WERI-Rb-1 (cell line): ENCODE measurements around the gene TACC3.
A peak's percentile ranks its signal among the peaks of the same experiment; 100 is the strongest.

Experiments used
- DNase-seq: peaks from one replicate; pipeline ENCODE4 v3.0.0-alpha.2; 2020
- H3K27ac ChIP-seq: fragments of 250-450 bp; sonication (Bioruptor Pico); 2 replicates; pipeline ENCODE4 v1.5.1; 2020; ENCODE audit warnings: mild to moderate bottlenecking, moderate library complexity
- H3K27me3 ChIP-seq: fragments of 250-450 bp; sonication (Bioruptor Pico); 2 replicates; pipeline ENCODE4 v1.5.1; 2021; ENCODE audit warnings: mild to moderate bottlenecking, low read depth, moderate library complexity; ENCODE audit not compliant: insufficient read depth, severe bottlenecking
- H3K36me3 ChIP-seq: fragments of 250-450 bp; sonication (Bioruptor Pico); 2 replicates; pipeline ENCODE4 v1.5.1; 2020; ENCODE audit warnings: mild to moderate bottlenecking, moderate library complexity
- H3K4me3 ChIP-seq: 2 replicates; pipeline ENCODE4 v1.5.1; 2011; ENCODE audit warnings: low read depth, mild to moderate bottlenecking, control low read depth, low read length
- H3K9me3 ChIP-seq: fragments of 250-450 bp; sonication (Bioruptor Pico); 2 replicates; pipeline ENCODE4 v1.5.1; 2021; ENCODE audit warnings: mild to moderate bottlenecking, moderate library complexity; ENCODE audit not compliant: severe bottlenecking
- TF ChIP-seq, protein P1 (sequence below): IDR thresholded peaks from 2 replicates; pipeline ENCODE4 v1.5.1; 2011; ENCODE audit warnings: low read depth, mild to moderate bottlenecking, control low read depth, inconsistent platforms, low read length

The TACC3 gene

DNA sequence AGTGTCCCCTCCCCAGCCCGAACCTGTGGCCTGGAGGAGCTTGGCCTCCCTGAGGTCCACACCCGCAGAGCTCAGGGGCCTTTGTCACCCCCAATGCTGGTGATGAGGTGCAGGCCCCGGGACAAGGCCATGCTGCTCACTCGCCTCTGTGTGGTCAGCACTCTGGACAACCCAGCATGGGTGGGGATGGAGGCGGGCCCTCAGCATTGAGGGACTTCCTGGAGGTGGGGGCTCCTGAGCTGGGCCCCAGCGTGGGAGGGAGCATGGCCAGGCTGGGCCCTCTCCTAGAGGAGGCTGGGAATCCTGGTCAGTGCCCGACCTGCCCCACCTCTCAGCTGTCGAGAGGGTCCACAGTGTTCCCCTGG, 30.6 kb downstream of the TACC3 start:
- Histone ChIP-seq H3K27ac (no peak overlapping the region), H3K4me3 (no peak overlapping the region), H3K36me3 (no peaks in the 10 kb centered on the region), H3K27me3 (no peaks in the 10 kb centered on the region), H3K9me3 (peaks cover 3% of the 10 kb centered on the region)
- TF ChIP-seq, protein P1, sequence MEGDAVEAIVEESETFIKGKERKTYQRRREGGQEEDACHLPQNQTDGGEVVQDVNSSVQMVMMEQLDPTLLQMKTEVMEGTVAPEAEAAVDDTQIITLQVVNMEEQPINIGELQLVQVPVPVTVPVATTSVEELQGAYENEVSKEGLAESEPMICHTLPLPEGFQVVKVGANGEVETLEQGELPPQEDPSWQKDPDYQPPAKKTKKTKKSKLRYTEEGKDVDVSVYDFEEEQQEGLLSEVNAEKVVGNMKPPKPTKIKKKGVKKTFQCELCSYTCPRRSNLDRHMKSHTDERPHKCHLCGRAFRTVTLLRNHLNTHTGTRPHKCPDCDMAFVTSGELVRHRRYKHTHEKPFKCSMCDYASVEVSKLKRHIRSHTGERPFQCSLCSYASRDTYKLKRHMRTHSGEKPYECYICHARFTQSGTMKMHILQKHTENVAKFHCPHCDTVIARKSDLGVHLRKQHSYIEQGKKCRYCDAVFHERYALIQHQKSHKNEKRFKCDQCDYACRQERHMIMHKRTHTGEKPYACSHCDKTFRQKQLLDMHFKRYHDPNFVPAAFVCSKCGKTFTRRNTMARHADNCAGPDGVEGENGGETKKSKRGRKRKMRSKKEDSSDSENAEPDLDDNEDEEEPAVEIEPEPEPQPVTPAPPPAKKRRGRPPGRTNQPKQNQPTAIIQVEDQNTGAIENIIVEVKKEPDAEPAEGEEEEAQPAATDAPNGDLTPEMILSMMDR, result no peak
- no peak for DNase-seq

DNA sequence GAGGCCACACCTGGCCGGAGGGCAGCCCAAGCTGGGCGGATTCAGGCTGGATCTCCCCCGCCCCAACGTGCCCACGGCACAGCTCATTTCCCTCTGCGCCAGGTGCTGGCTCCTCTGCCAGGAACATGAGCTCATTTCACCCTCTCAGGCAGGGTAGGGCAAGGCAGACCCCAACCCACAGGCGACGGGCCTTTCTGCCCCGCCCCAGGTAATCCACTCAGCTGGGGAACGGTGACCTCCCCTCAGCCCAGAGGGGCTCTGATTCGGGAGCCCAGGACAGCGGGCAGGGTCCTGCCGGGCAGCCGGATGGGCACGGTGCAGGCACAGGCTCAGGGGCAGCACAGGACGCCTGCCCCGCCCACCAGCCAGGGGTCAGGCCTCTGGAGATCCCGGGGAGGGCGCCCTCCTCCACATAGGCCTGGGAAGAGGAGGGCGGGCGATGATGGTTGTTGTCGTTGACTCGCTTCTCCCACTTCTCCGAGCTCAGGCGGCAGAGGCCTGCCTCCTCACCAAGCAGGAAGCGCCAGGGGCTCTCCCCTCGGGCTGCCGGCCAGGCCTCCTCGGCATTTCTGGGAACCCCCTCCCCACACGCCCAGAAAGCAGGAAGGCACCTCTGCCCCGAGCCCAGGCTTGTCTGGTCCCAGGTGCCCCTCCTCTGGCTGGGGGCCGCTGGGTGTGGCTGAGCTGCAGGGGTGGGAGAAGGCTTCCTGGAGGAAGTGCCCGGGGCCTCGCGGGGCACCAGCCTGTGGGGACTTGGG, 31.1 kb downstream of the TACC3 start:
- TF ChIP-seq, protein P1, result no peak
- no peak for DNase-seq
- Histone ChIP-seq H3K27ac (no peak overlapping the region), H3K4me3 (no peak overlapping the region), H3K27me3 (no peaks in the 10 kb centered on the region), H3K36me3 (no peaks in the 10 kb centered on the region), H3K9me3 (peaks cover 2% of the 10 kb centered on the region)

DNA sequence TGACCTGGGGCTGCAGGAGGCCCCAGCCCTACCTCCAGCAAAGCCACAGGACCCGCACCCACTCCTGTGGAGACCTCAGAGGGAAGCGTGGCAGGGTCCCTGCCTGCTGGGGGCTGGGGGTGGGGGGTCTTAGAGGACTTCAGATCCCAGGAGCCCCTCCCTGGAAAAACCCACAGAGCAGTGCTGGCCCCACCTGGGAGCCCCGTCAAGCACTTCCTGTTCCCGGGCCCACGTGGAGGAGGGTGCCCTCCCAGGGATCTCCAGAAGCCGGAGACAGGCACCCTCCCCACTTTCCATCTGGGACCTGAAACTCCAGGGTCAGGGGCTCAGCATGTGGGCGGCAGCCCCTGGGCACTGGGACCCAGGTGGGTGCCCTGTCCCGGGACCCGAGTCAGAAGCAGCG, 32.0 kb downstream of the TACC3 start:
- no peak overlapping the region for H3K4me3 ChIP-seq

DNA sequence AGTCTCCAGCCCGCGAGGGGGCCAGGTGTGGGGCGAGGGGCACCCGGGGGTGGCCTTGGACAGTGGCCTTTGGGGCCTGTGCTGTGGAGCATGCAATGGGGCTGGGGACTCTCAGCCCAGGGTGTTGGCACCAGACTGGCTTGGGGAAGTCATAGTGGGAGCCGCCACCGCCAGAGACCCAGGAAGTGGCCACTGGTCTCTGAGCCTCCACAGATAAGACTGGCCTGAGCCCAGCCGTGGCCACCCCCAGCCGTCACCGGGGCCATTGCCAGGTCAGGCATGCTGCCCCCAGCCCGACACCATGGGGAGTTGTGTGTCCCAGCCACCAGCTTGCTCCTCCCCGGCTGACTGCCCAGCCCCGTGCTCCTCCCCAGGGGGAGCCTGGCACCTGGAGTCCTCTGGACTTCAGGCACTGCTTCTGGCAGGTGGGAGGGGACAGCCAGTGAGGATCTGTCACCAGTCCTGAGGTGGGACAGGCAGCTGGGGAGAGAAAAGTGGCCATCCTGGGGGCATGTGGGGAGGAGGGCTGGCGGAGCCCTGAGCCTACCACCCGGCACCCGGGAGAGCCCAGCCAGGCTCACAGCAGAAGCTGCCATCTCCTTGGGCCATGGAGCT, 32.5 kb downstream of the TACC3 start:
- Histone ChIP-seq H3K36me3 (no peaks in the 10 kb centered on the region), H3K27ac (peak overlapping the region; percentile 41), H3K27me3 (no peaks in the 10 kb centered on the region), H3K9me3 (no peaks in the 10 kb centered on the region), H3K4me3 (no peak overlapping the region)
- no peak for DNase-seq
- TF ChIP-seq, protein P1, result no peak

More for the DNA sequence above, 32.0 kb downstream of the TACC3 start:
- Histone ChIP-seq H3K27ac (no peak overlapping the region), H3K36me3 (no peaks in the 10 kb centered on the region), H3K27me3 (no peaks in the 10 kb centered on the region), H3K9me3 (no peaks in the 10 kb centered on the region)
- TF ChIP-seq, protein P1, result no peak
- no peak for DNase-seq

DNA sequence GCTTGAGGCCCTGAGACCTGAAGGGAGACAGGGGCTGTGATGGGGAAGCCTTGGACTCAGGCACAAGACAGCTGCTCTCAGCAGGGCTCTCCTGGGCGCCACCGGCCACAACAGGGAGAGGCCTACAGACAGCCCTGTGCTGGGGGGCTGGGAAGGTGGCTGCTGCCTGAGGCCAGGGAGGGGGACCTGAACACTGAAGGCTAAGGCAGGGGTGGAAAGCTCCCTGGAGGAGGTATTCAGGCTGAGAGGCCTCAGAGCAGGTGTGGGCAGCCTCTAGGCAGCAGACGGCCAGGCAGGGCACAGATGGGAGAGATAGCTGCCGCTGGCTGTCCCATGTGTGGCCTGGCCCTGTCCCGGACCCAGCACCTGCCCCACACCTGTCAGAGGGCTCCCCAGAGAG, 33.0 kb downstream of the TACC3 start:
- H3K36me3 ChIP-seq, result no peaks in the 10 kb centered on the region
- peak overlapping the region; percentile 41 for H3K27ac ChIP-seq
- no peaks in the 10 kb centered on the region for H3K9me3 ChIP-seq
- TF ChIP-seq, protein P1, result no peak
- no peaks in the 10 kb centered on the region for H3K27me3 ChIP-seq
- no peak for DNase-seq
- H3K4me3 ChIP-seq, result no peak overlapping the region
